HG03378 (cell line): ENCODE measurements around the gene KCTD19.

Experiments
- ATAC-seq: cut with Tn5 transposase; IDR thresholded peaks from one replicate; pipeline ENCODE4 v1.9.1; 2021; ENCODE audit warnings: mild to moderate bottlenecking, moderate library complexity; ENCODE audit not compliant: unreplicated experiment

KCTD19 gene

DNA sequence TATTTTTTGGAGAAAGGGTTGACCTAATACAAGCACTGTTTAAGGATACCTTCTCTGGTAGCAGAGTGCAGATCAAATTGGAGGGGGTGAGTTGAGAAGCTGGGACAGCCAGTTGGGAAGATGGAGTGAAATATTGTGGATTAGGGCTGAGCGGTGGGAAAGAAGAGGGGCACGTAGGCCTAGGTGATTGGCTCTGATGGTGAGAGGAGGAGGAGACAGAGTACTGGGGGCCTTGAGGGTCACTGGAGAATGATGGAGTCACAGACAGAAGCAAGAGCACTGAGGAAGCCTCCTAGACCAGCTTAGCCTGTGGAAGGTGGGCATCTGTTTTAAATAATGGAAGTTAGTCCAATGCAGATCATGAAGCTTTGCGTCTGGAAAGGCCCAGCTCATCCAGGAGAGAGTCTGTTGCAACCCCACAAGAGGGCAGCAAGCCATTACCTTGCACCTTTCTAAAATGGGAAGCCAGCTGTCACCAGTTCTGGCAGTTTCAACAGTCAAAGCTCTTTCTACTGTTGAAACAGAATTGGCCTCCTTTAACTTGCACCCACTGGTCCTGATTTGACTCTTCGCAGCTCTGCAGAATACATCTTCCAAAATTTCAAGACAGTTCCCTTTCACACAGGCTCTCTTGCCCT lies 66.0 kb downstream of the KCTD19 start:
- ATAC-seq, result no peak

DNA sequence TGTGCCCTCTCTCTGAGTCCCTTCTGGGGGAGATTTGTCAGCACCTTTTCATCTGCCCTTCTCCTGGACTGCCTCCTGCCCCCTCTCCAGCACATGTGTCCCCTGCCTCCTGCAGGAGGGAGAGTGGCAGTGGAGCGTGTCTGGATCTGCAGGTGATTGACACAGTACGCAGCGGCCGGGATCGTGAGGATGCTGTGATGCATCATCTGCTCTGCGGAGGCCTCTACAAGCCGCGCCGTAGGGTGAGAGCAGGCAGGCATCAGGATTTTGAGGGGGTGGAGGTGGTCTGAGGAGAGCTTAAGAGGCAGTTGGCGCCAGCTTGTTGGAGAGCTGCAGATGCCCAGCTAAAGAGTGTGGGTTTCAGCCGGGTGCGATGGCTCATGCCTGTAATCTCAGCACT lies 66.8 kb downstream of the KCTD19 start:
- ATAC-seq, result no peak

DNA sequence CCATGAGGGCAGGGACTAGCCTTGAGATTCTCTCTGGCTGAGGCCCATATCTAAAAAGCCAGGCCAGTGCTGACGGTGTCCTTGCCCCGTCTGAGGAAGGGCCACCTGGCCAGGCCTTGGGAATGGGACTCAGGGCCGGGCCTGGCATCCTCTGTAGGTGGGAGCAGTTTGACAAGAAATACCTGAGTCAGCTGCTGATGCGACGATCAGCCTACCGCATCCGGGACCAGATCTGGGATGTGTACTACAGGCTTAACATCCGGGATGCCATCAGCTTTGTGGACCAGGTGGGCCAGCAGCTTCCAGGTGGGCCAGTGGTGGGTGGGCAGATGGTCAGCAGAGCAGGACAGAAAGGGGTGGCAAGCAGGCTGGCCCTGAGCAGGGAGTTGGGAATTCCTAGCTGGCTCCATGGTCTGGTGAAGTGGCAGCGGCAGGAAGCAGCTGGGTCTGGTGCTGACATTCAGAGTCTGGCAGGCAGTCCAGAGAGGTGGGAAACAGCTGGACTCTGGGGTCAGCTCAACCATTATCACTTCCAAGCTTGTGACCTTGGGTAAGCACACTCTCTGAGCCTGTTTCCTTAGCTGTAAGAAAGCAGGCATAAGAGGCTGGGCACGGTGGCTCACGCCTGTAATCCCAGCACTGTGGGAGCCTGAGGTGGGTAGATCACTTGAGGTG lies 68.2 kb downstream of the KCTD19 start:
- ATAC-seq, result no peak

DNA sequence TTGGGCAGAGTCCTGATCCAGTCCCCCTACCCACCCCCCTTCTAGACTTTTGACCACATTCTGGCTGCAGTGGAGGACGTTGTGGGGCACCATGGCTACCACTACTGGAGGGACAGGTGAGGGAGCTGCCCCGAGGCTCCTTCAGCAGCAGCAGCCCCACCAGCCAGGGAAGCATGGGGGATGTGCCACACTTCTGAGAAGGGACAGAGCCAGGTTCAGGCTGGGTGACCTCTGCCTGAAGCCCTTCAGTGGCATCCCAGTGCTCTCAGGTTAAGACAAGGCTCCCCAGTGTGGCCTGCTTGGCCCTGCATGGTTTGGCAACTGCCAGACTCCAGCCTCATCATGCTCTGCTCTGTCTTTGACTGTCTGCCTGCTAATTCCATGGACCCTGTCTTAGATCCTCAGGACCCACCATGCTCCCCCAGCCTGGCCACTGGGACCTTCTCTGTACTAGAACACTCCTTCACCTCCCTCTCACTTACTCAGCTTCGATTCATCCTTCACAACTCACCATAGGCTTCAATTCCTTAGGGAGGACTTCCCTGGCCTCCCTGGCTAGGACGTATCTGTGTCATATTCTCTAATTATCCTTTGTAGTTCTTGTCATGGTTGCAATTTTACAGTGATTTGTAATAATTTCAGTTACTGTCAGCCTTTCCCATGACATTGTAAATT lies 68.9 kb downstream of the KCTD19 start:
- no peak for ATAC-seq

DNA sequence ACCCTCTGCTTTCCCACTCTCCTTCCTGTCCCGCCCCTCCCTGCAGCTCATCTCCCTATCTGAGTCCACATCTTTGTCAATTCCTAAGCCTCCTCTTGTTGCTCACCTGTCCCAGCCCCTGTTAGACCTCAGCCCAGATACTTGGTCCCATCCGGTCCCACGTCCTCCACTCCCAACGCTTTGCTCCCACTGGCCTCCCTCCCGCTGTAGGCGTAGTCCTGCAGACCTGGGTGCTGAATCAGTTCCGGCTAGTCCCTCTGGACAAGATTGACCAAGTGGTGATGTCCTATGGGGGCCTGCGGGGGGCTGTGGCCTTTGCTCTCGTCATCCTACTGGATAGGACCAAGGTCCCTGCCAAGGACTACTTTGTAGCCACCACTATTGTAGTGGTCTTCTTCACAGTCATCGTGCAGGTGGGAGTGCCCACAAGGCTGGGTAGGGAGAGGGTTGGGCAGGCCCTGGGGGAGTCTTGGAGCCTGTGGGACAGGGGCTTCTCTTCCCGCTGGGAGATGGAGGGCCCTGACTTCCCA lies 69.8 kb downstream of the KCTD19 start:
- no peak for ATAC-seq

DNA sequence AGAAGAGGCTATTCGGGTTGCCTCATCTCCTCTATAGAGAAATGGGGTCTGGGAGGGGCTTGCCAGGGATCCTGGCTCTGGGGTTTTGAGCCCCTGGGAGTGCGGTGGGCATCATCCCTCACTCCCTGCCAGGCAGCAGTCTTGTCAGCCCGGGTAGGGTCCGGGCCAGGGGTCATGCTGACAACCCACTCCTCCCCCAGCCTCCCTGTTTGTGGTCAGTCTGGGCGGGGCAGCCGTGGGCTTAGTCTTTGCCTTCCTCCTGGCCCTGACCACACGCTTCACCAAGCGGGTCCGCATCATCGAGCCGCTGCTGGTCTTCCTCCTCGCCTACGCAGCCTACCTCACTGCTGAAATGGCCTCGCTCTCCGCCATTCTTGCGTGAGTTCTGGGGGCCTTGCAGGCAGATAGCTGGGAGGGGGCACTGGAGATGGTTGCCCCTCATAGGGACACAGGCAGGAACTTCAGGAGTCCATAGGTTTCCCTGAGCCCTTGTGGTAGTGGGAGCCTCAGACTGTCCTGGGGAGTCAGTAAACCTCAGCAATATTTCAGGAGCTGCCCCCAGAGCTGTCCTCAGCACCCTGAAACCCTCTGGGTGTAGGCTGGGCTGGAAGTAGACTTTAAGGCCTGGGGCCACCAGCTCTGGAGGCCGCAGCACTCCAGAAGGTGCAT lies 70.9 kb downstream of the KCTD19 start:
- ATAC-seq, result no peak

DNA sequence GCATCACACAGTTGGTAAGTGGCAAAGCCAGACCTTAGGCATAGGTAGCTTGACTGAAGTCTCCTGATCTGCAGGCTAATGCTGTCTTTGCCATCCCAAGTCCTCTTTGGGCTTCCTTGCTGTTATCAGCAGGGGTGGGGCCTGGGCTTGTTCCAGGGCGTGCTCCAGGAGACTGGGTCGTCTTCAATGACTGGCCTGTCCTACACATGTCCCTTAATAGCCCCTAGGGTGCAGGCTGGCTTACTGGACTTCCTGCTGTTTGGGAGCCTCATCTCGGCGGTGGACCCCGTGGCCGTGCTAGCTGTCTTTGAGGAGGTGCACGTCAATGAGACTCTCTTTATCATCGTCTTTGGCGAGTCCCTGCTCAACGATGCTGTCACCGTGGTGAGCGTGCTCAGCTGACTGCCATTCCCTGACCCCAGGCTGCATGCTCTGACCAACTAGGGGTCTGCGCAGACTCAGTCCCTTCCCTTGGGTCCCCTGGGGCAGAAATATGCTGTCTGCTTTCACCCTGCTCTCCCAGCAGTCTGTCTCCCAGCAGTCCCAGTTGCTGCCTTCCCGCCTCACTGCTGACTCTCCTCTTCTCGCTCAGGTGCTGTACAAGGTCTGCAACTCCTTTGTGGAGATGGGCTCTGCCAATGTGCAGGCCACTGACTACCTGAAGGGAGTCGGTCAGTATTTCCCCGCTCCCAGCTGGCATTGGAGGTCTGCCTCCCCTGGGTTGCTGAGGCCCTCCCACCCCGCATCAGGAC lies 71.6 kb downstream of the KCTD19 start:
- no peak for ATAC-seq

DNA sequence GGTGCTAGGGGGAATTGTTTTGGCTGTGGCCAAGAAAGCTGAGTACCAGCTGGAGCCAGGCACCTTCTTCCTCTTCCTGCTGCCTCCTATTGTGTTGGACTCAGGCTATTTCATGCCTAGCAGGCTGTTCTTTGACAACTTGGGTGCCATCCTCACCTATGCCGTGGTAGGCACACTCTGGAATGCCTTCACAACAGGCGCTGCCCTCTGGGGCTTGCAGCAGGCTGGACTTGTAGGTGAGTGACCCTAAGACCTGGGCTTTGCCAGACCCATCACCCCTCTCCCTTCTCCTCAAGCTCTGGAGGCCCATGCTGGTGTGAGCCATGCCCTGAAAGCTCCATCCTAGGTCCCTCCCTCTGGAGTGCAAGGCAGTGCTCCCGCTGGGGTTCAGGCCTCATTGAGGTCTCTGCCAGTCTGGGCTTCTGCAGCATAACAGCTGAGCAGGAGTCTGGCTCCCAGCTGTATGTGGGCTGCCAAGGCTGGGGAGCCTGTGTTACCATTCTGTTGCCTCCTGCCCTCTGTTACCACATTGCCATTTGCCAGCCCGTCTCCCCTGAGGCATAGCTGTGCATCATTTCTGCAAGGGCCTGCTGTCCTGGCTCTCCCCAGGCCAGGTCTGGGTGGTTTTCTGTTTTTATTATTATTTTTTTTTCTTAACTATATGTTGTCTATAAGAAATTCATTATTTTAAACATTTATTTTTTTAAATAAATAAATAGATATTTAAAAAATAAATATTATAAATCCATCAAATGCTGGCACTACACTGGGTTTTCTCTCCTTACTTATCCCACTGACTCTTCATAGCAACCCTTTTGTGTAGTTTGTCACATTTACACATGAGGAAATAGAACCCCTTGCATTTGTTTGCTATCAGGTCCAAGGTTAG lies 73.7 kb downstream of the KCTD19 start:
- ATAC-seq, result no peak

DNA sequence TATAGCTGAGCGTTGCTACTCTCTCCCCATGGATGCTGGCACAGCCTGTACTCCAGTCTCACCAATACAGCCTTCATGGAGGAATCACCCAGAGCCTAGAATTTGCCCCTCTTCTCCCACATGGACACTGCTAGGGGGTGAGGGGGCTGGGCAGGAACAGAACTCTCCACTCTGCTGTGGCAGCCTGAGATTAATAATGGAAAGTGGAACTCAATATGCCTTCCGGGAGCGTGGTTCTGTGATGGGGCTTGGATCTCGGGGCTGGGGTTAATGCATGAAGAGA lies 76.6 kb downstream of the KCTD19 start:
- no peak for ATAC-seq

DNA sequence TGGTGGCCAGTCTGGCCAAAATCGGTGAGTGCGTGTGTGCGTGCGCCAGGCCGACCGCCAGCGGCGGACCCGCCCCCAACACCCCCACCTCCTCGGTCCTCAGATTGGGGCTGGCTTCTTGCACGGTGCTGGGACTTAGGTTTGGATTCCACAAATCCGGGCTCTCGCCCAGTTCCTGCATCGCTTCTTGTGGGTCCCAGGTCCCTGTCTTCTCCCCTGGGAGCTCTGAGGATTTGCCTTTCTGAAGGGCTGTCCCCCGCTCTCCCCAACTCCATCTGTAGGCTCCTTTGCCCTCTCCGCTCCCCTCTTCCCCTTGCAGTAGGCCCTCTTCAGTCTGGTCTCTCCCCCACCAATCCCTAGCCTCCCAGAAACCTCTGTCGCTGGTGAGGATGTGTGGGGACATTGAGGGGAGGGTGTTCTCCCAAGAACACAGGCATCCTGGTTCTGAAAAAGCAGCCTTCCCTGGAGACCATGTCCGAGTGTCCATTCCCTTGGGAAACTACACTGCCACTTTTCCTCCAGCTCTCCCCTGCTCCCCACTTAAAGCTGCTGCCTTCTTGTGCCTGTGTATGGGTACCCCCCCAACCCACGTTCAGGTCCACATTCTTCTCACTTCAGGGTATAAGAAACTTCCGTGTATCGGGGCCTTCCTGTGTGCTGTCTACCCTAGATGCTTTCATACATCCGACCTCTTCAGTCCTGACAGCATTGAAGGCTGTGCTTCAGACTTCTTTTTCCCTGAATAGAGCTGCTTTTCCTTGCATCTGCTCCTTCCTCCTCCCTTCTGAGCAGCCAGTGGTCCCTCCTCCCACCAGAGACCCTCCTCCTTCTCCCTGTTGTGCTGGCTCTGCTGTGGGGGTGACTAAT lies 77.1 kb downstream of the KCTD19 start:
- ATAC-seq, result no peak

DNA sequence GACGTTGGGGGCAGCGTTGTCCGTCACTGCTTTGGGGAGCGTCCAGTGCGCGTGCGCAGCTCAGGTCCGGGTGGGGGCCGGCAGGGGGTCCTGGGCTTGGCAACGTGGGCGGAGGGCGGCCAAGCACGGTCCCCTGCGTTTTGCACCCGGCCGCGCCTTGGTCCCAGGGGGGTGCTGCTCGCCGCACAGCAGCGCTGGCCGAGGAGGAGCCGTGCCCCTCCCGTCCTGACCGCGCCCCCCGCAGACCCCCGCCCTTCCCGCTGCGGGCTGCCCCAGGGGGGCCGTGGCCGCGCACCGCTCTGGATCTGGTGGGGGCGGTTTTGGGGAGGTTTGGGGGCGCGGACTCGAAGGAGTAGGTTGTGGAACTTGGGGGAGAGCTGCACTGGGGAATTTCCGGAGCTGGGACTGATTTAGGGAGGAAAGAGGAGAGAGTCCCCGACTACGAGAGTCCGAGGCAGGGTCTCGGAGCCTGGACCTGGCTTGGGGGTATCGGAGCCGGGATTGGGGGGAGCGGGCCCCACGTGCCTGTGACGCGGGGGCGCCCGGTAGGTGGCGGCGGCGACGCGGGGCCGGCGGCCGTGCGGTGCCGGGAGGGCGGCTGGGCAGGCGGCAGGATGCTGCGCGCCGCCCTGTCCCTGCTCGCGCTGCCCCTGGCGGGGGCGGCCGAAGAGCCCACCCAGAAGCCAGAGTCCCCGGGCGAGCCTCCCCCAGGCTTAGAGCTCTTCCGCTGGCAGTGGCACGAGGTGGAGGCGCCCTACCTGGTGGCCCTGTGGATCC lies 78.0 kb downstream of the KCTD19 start, which contains the start of gene SLC9A5:
Gene SLC9A5, plus strand, starts transcription at position 579 of the 777 bp plus-strand sequence. Its CDS starts 36 bp downstream, at position 615.
- ATAC-seq, result no peak

DNA sequence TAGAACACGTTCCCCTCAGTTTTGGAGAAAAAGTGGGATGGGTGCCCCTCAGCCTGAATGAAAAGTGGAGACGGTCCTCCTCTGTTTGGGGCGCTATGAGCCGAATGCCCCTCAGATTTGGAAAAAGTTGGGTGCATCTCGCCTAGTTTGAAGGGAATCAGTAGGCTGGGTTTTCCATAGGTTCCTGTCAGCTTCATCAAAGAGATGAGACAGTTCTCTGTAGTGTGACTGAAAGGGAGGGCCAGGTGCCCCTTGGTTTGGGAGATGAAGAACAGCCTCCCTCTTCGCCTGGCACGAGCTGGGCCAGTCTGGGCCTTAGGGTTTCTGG lies 78.5 kb downstream of the KCTD19 start:
- no peak for ATAC-seq

DNA sequence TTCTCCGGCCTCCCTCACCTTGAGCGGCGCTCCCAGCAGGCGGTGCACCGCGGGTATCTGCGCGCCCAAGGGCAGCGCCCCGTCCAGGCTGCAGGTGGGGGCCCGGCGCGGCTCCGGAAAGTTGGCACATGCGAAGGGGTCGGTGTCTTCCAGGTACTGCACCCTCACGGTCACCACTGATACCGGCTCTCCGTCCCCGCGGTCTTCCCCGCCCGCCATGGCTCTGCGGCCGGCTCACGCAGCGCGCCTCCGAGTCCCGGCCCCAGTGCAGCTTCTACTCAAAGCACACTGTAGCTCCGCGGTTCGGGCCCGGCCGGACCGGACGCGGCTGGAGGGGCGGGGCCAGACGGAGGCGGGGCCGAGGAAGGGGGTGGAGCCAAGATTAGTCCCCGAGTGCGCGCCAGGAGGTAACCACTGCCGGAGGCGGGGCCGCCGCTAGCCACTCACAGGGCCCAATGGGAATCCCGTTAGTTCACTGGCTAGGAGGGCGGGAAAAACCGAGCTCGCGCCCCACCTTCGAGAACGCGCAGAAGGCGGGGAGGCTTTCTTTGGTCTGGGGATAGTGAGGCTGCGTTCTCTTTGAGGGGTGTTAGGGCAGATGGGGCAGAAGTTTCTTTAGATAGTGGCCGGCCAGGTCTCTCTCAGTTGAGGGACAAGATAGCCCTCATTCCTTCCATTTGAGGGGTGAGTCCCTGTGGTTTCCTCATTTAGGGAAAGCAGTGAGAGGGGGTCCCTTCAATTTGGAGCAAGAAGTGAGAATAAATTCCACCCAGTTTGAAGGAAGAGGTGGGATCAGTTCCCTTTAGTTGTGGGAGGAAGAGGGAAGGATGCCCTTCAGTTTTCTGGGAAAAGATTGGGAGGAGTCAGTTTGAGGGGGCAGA lies 79.1 kb downstream of the KCTD19 start, which contains the start of gene FHOD1:
Gene FHOD1, minus strand, starts transcription at position 290 of the 881 bp plus-strand sequence. Its CDS starts 71 bp downstream, at position 219.
- peak; percentile 42 for ATAC-seq

DNA sequence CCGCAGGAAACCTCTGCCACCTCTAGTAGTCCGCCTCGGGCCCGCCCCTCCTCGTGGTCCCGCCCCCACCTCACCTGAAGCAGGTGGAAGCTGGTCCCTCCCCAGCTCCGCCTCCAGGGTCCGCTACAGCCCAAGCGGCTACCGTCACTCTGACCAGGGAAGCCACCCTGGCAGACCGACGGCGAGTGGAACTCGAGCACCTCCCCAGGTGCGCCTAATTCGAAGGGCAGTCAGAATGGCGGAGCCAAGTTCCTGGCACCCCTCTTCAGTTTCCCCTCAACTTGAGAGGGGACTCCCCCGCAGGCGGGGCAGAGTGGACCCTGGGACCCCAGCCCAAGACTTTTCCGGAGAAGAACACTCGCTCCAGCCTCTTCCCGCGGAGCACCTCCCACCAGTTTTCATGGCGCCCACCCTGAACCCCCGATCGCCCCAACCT lies 79.8 kb downstream of the KCTD19 start:
- ATAC-seq, result no peak

DNA sequence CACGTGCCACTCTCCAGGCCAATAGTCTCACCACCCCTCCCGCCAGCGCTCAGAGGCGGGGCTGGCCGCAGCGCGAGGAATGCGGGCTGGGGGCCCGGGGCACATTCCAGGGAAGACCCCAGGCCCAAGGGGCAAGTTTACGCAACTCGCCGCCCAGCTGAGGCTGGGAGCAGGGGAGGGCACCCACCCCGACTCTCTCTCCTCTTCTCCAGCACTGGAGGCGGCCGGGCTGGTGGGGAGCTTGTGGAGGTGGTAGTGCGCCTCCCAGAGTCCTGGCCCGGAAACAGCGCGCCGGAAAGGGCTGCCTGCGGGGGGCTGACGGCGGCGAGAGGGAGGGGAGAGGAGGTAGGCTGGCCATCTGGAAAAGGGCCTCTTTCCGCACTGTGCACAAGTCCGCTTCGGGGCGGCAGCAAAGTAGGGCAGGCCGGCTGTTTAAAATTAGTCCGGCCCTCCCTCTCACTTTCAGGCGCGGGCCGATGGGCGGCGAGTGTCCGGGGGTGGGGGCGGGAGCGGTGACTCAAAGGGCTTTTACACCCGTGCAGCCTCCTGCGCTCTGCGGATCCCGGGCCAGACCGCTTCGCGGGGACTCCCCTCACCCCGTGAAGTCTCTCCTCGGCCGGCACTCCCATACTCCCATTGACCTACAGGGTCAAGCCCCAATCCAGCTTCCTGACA lies 80.3 kb downstream of the KCTD19 start:
- ATAC-seq, result no peak

DNA sequence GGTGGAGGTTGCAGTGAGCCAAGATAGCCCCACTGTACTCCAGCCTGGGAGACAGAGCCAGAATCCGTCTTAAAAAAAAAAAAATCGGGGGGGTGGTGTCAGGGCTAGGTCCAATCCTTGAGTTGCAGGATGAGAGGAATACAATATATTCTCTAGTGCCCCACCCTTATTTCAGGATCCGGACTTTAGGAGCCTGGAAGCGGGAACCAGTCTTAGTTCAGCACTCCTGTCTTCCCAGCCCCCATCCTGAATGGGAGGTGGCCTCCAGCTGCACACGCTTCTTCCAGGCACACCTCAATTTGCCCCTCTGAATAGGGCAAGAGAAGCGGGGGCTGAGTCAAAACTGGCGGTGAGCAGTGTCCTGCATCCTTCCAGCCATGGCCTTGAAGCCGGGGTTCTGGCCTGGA lies 80.9 kb downstream of the KCTD19 start:
- ATAC-seq, result no peak

DNA sequence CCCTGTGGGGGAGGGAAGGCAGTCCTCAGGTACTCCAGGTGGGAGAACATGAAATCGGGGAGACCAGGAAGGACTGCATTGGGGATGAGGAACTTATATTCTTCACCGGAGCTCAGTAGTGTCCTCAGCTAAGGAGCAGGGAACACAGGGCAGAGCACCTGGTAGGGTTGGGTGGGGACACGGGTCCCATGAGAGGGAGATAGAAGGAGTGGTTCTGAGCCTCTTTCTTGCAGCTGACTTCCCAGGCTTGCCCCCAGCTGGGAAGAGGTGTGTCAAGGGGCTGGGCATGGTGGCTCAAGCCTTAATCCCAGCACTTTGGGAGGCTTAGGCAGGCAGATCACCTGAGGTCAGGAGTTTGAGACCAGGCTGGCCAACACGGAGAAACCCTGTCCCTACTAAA lies 81.4 kb downstream of the KCTD19 start:
- ATAC-seq, result no peak
